SH-SY5Y (cell line): ENCODE results near the gene SAMD4A.

Experiments used
- GATA2 ChIP-seq: IDR thresholded peaks from 2 replicates; pipeline ENCODE4 v1.6.1; 2011; ENCODE audit warnings: mild to moderate bottlenecking, low read depth, low read length
- GATA3 ChIP-seq: IDR thresholded peaks from 2 replicates; pipeline ENCODE4 v1.6.1; 2011; ENCODE audit warnings: low read depth, mild to moderate bottlenecking, low read length, moderate library complexity

- TF ChIP-seq GATA2 = no peak
- TF ChIP-seq GATA3 = no peak
Measured at GRCh38 chr14:54565785-54566409, 1.0 kb upstream of the SAMD4A start.
